GM12865 (cell line): ENCODE data around the gene MRPS27.

Source experiments
- DNase-seq: peaks from one replicate; pipeline ENCODE4 v3.0.0; 2010; ENCODE audit warnings: low read depth
- H3K4me3 ChIP-seq: 2 replicates; pipeline ENCODE4 v1.5.1; 2011; ENCODE audit warnings: mild to moderate bottlenecking, low read depth, low read length, control low read depth
- CTCF ChIP-seq: IDR thresholded peaks from 2 replicates; pipeline ENCODE4 v1.5.1; 2011; ENCODE audit warnings: low read length, control low read depth, low read depth, inconsistent platforms; ENCODE audit not compliant: insufficient read depth; ENCODE audit errors: missing control alignments

MRPS27 gene

GRCh38 chr5:72268260-72268659, 51.8 kb downstream of the MRPS27 start:
- TF ChIP-seq CTCF = no peak
- no peak for DNase-seq
- H3K4me3 ChIP-seq = no peak overlapping the region

- no peak for DNase-seq
- H3K4me3 ChIP-seq = no peak overlapping the region
- no peak for TF ChIP-seq CTCF
Observed at GRCh38 chr5:72267685-72268084, 52.4 kb downstream of the MRPS27 start.

- no peak overlapping the region for H3K4me3 ChIP-seq
- no peak for DNase-seq
- no peak for TF ChIP-seq CTCF
Observed at GRCh38 chr5:72266862-72267261, 53.2 kb downstream of the MRPS27 start.

- no peak overlapping the region for H3K4me3 ChIP-seq
- TF ChIP-seq CTCF = no peak
- no peak for DNase-seq
Observed at GRCh38 chr5:72265032-72265877, 54.8 kb downstream of the MRPS27 start.

GRCh38 chr5:72256536-72256935, 63.5 kb downstream of the MRPS27 start:
- no peak for TF ChIP-seq CTCF
- DNase-seq = no peak
- no peak overlapping the region for H3K4me3 ChIP-seq

- H3K4me3 ChIP-seq = no peak overlapping the region
- no peak for TF ChIP-seq CTCF
- no peak for DNase-seq
Observed at GRCh38 chr5:72255670-72256069, 64.4 kb downstream of the MRPS27 start.

- DNase-seq = no peak
- no peak for TF ChIP-seq CTCF
- H3K4me3 ChIP-seq = no peak overlapping the region
Observed at GRCh38 chr5:72255237-72255636, 64.8 kb downstream of the MRPS27 start.
